Measurements from ENCODE around the gene RGS13.
A peak's percentile ranks its signal among the peaks of the same experiment; 100 is the strongest.

Gene RGS13

DNA sequence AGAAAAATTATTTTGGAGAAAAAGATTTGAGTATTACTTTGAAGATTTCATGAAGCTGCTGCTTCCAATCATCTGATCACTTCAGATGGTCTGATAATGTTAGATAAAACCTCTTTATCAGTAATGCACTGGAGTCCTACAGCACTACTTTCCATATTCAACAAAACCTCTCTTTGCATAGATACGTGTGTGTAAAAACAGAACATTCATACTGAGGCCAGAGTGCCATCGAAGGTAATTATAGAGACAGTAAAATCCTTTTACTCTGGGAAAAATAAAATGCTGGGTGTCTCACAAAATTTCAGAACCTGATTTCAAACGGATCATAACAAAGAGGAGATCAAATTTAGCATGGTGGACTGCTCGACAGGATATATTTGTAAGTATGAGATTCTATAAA, at the start of gene RGS13:
TSS of gene RGS13 (plus strand) at position 209 of the 400 bp plus-strand sequence. CDS start 8,188 bp downstream, outside the sequence.
- no peak for DNase-seq (ENCODE audit: low spot score)

DNA sequence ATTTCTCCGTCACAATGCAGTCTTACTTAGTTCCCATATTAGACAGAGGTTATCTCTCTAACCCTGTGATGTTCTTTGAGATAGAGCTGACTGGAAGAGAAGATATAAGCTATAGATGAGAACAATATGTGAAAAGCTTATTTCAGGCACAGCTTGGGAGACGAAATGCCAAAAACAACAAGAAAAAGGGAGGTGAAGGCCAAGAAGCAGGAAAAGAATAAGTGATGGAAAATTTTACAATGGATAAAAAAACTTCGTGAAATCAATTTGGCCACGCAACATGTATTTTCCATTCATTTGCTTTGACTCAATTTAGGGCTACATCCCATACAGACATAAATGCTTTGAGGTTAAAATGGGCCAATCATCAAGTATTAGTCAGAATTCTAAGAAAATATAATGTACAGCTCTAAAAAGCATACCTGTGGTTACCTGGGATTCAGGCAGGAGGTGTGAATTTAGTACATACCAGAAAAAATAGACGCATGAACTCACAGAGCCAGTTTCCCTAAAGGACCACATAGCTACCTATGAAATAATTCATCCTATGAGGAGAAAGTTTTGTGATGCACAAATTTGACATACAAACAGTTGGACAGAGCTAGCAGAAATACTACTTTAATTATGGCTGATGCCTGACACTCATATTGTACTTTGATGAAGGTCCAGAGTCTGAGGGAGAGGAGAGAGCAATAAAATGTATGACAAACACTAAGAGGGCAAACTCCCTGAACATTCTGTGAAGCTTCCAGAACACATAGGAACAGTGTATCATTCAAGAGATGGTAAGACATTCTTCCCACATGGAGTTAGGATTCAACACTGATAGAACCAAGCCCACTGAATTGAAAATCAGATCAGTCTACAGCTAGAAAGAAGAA, 48.3 kb upstream of the RGS13 start:
- no peak for DNase-seq (ENCODE audit: low spot score)

GRCh38 chr1:192588546-192588945, 47.4 kb upstream of the RGS13 start:
- no peak for DNase-seq (ENCODE audit: low spot score)

- DNase-seq (ENCODE audit: low spot score): no peak
These were observed 46.1 kb upstream of the RGS13 start for GRCh38 chr1:192589813-192590212.

DNA sequence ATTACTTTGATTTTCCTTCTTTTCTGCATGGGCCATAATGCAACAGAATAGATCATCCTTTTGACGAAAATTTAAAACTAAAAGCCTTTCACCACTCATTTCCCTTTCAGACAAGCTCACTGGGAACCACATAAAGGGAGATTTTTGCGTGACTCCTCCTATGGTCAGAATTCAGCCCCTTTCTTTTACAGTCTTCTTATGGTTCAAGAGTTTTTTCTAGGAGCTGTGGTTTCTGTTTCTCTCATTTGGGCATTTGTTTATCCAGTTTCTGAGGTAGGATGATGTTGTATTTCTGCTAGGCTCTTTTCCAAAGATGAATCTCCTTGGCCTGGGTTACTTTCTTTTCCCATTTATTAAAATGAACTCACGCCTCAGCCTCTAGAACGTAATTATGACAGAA, 43.4 kb upstream of the RGS13 start:
- DNase-seq (ENCODE audit: low spot score): no peak

- DNase-seq (ENCODE audit: low spot score): no peak
These were observed 42.8 kb upstream of the RGS13 start for GRCh38 chr1:192592981-192593708.

- DNase-seq (ENCODE audit: low spot score): no peak
These were observed 40.6 kb upstream of the RGS13 start for GRCh38 chr1:192595299-192595698.

GRCh38 chr1:192598589-192598988, 37.4 kb upstream of the RGS13 start:
- no peak for DNase-seq (ENCODE audit: low spot score)

DNA sequence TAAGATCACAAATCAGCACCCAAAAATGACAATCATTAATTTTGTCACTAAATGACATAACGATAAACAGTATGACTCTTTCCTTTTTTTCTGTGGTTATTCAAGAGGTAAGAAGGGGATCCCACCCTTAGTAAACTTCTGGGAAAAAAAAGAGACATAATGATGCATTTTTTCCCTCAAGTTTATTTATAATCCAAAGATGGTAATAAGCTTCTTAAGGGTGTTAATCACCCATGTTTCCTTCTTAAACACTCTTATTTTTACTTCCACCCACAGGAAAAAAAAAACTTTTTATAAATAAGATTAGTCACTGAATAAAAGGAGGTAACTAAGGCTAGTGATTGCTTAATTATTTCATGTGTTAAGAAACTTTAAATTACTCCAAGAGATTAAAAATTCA, 35.7 kb upstream of the RGS13 start:
- no peak for DNase-seq (ENCODE audit: low spot score)

GRCh38 chr1:192601143-192601542, 34.8 kb upstream of the RGS13 start:
- no peak for DNase-seq (ENCODE audit: low spot score)

GRCh38 chr1:192601567-192601966, 34.4 kb upstream of the RGS13 start:
- DNase-seq (ENCODE audit: low spot score): no peak

DNA sequence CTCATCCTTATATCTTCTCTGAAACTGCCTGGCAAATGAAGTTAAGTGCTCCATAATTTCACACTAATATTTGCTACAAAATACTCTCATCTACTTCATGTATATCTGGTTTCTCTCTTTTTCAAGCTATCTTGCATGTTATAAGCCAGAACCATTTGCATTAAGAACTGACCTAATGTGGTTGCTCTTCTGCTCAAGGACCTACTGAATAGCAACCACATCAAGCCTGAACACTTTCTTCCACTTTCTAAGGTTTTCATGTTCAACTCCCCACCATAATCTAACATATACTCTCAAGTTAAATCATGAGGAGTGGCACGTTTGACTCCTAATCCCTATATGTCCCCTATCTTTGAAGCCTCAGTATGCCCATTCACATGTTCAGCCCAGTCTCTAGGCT, 33.2 kb upstream of the RGS13 start:
- DNase-seq (ENCODE audit: low spot score): no peak

GRCh38 chr1:192603218-192603787, 32.6 kb upstream of the RGS13 start:
- DNase-seq (ENCODE audit: low spot score): no peak

DNA sequence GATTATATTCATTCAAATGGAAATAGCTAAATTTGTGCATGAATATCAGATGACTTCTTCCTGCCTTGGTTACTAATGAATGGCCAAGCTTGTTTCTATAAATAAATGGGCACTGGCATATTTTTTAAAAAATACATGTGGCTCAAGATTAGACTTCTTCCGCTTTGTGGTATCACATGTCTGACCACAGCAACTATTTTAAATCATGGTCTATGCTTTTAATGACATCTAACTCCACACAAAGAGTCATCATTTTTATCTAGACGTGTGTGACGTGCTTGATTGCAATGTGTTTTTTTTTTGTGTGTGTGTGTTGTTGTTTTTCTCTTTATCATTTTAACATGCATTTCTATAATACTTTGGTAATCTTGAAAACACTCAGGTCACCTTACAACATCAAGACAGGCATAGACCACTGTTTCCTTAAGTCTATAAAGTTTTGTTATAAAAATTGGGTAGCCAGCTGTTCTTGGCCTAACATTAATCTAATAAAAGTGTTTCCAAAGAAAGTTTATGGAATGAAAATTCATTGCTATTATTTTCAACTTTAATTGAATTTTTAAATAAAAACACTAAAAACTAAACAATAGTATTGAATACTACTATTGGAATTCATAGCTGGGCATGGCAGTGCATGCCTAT, 30.8 kb upstream of the RGS13 start:
- no peak for DNase-seq (ENCODE audit: low spot score)

- no peak for DNase-seq (ENCODE audit: low spot score)
These were observed 27.3 kb upstream of the RGS13 start for GRCh38 chr1:192608671-192609070.

- peak; percentile 19 for DNase-seq (ENCODE audit: low spot score)
These were observed 26.6 kb upstream of the RGS13 start for GRCh38 chr1:192609110-192610079.

GRCh38 chr1:192610112-192610889, 25.6 kb upstream of the RGS13 start:
- no peak for DNase-seq (ENCODE audit: low spot score)

- no peak for DNase-seq (ENCODE audit: low spot score)
These were observed 20.9 kb upstream of the RGS13 start for GRCh38 chr1:192615055-192615454.

DNA sequence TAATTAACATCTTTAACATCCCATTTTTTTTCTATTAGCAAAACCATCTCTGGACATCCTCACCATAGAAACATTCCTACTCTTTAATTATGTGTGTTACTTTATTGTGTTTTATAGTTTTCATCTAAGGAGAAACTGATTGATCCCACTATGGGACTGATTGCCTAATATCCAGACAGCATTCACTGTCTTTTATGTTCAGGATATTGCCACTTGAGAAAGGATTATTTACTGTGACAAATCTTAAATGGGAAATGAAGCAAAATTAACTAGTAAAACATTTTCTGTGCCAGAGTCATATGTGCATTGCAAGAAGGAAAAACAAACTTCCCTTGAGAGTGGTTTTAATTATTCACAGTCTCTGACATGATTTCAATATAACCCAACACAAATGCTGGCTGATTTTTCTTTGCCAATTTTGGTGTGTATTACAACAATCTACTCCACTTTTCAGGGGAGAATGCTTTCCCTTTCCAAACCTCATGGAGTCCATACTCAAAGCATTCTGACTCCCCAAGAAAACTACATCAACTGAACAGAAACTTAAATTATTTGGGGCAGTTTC, 15.8 kb upstream of the RGS13 start:
- DNase-seq (ENCODE audit: low spot score): no peak

Measured in cerebellar cortex (tissue), 1 donor.